GM18951 (cell line): ENCODE data around the gene ACSBG1.

Source experiments
- POLR2A ChIP-seq: IDR thresholded peaks from 4 replicates; pipeline ENCODE4 v1.6.1; 2011; ENCODE audit warnings: mild to moderate bottlenecking; ENCODE audit not compliant: insufficient read length, insufficient read depth; ENCODE audit errors: extremely low read depth
- in situ Hi-C: fragments of 300-500 bp; cut with MboI; formaldehyde crosslinking; loops from one replicate; pipeline ENCODE4 v1.12.0; 2022; ENCODE audit warnings: low sequenced_read_pairs, mixed read lengths, inconsistent platforms; ENCODE audit not compliant: unreplicated experiment

The ACSBG1 gene

DNA sequence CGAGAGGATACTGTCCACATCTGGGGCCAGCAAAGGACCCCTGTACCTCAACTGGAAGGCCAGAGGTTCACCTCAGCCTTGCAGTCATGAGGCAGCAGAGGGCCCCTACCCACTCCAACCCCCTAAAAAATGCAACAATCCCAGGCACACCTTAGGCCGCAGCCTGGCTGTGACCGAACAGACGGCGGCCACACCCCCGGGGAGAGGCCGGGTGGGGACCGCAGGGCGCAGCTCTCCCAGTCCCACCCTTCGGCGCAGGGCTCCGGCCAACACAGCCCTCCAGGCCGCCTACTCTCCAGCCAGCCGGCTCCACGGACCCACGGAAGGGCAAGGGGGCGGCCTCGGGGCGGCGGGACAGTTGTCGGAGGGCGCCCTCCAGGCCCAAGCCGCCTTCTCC is 29.5 kb upstream of the ACSBG1 start:
- TF ChIP-seq POLR2A, result no peak
- in situ Hi-C loops, result no loop called here

GRCh38 chr15:78263351-78263781 is 29.0 kb upstream of the ACSBG1 start:
- in situ Hi-C loops, result no loop called here
- no peak for TF ChIP-seq POLR2A

DNA sequence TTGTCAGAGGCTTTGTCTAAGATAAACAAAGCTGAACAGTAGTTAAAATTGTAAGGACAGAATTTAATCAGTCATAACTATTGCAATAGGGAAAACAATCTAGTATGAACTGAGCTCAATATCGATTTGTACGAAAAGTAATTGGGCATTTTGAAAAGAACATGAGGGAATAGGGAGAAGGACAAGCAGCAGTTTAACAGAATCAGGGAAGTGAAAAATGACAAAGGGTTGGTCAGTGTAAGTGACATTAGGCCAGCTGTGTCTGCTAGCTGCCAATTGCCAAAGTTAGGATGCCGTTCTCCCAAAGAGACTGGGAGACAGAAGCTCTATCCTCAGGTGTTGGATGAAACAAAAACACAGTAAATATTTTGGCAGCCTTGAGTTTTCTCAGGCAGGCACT is 26.7 kb upstream of the ACSBG1 start:
- in situ Hi-C loops, result no loop called here
- TF ChIP-seq POLR2A, result no peak

DNA sequence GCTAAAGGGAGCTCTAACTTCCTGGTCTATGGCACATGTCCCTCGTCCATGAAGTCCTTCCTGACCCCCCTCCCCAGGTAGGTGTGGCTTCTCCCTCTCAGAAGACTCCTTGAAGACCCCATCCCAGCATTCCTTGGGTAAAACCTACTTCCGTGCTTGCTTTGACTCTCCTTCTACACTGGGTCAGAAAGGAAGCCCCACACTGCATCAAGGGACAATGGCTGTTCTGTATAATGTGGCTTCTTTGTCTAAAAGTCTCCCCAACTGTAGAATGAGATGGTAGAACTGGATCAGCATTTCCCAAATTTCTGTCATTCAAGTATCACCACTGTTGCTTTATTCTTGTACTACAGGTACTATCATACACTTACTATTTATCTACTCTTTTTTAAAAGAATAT is 26.1 kb upstream of the ACSBG1 start:
- in situ Hi-C loops, result no loop called here
- TF ChIP-seq POLR2A, result no peak

- TF ChIP-seq POLR2A, result no peak
- in situ Hi-C loops, result no loop called here
Measured at GRCh38 chr15:78259232-78259631, 24.9 kb upstream of the ACSBG1 start.

GRCh38 chr15:78257681-78258080 is 23.3 kb upstream of the ACSBG1 start:
- in situ Hi-C loops, result no loop called here

DNA sequence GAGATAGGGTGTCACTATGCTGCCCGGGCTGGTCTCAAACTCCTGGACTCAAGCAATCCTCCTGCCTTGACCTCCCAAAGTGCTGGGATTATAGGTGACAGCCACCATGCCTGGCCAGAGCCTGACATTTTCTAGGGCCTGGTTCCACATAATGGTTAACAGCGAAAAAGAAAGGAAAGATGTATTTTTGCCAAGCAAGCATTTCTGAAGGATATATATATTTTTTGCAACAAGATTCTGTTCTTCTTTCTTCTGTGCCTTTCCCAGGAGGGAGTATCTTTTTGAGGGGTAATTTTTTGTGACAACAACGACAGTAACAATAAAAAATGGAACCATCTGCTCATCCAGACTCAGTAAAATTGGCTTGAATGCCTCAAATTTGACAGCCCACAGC is 21.7 kb upstream of the ACSBG1 start:
- TF ChIP-seq POLR2A, result no peak
- in situ Hi-C loops, result no loop called here

More at GRCh38 chr15:78257681-78258080, 23.3 kb upstream of the ACSBG1 start:
- TF ChIP-seq POLR2A, result no peak

DNA sequence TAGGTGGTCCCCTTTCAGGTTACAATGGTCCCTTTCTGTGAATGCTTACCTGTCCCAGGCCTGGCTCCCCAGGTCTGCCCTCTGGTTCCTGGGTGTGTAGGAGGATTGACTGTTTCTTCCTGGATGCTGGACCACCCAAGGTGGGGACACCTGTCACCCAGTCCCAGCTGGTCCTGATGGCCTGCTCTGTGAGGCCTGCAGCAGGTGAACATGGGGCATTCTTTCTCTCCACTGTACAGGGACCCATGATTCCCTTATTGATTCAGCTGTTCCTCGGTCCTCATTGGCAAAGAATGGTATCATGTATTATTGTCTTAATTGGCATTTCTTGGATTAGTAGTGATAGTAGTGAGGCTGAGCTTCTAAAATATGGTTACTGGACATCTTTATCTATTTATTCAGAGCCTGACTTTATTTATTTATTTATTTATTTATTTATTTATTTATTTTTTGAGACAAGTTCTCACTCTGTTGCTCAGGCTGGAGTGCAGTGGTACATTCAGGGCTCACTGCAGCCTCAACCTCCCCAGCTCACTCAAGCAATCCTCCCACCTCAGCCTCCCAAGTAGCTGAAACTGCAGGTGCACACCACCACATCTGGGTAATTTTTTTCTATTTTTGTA is 21.2 kb upstream of the ACSBG1 start:
- TF ChIP-seq POLR2A, result no peak
- in situ Hi-C loops, result no loop called here

DNA sequence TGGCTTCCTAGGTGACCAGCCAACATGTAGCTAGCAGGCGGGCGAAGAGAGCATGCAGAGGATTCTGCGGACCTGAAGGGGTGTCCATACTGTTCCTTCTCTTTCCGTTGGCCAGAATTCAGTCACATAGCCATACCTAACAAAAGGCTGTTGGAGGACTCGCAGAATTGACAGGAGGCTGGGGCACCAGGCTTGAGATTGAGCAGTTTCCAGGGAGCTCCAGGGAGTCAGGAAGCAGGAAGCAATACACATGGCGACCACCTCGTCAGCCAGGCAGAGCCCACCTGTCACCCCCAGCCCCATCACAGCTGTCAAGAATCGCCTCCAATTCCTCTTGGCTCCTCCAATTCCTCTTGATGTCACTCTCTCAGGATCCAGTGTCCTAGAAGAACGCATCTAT is 16.8 kb upstream of the ACSBG1 start:
- in situ Hi-C loops, result no loop called here

DNA sequence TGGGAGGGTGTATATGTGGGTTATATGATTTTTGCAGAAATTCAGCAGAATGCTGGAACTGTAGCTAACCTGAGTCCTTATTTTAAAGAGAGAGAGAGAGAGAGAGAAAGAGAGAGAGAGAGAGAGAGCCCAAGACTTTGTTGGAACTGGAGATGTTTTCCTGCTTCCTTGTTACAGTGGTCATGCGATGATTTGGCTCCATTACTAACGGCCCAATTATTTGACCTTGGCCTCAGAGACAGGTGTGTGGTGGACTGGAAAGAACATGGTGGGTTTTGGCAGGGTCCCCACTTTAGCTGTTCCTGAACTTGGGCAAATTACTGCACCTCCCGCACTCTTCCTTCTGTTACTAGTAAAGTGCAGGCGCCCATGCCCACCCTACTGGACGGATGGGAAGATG is 14.8 kb upstream of the ACSBG1 start:
- in situ Hi-C loops, result loop anchor here (10.0 to 25.0 kb wide), 2 partner anchors 287 to 454 kb away; no protein-coding TSS in a partner anchor
- no peak for TF ChIP-seq POLR2A

More for the DNA sequence above, 16.8 kb upstream of the ACSBG1 start:
- no peak for TF ChIP-seq POLR2A

DNA sequence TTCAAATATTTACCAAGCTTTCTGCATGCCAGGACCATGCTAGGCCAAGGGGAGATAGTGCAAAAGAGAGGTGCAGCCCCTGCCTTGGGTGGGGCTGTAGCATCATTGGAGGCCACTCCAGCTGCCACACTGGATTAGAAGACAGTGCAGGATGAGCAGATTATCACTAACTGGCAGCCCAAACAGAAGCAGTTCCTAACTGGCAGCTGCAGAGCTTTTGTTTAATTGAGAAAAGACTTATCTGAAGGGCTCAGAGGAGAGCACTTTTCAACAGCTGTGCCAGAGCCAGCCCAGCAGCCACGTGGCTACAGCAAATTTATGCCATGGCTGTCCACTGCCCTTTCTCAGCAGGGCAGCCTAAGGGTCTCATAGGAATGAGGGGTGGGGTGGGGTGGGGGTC is 13.5 kb upstream of the ACSBG1 start:
- in situ Hi-C loops, result loop anchor here (10.0 to 25.0 kb wide), 2 partner anchors 286 to 453 kb away; no protein-coding TSS in a partner anchor
- no peak for TF ChIP-seq POLR2A

- in situ Hi-C loops, result loop anchor here (10.0 to 25.0 kb wide), 2 partner anchors 284 to 451 kb away; no protein-coding TSS in a partner anchor
Measured at GRCh38 chr15:78245976-78246620, 11.7 kb upstream of the ACSBG1 start.

DNA sequence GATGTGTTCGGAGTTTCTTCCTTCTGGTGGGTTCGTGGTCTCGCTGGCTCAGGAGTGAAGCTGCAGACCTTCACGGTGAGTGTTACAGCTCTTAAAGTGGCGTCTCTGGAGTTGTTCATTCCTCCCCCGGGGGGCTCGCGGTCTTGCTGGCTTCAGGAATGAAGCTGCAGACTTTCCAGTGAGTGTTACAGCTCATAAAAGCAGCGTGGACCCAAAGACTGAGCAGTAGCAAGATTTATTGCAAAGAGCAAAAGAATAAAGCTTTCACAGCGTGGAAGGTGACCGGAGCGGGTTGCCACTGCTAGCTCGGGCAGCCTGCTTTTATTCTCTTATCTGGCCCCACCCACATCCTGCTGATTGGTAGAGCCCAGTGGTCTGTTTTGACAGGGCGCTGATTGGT is 11.0 kb upstream of the ACSBG1 start:
- in situ Hi-C loops, result loop anchor here (10.0 to 25.0 kb wide), 2 partner anchors 283 to 451 kb away; no protein-coding TSS in a partner anchor

DNA sequence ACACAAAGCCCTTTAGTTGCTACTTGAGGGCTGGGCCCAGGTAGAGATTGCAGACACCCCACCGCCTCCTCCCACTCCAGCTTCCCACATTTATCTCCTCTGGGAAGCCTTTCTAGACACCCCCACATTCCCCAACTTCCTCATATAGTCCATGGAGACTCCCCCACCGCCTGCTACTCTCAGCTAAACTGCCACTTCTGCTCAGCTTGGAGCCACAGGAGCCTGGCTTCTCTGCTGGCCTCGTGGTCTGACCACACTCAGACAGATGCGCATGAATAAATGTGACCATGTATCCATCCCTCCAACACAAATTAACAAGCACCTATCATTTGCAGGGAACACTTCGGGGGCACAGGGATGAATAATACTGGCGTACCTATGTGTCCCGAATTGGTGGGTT is 10.5 kb upstream of the ACSBG1 start:
- in situ Hi-C loops, result loop anchor here (10.0 to 25.0 kb wide), 2 partner anchors 283 to 450 kb away; no protein-coding TSS in a partner anchor

More for the DNA sequence above, 10.5 kb upstream of the ACSBG1 start:
- TF ChIP-seq POLR2A, result no peak
